T-helper 1 cell treated with Interleukin-12 subunit alpha and Interleukin-12 subunit beta and Interleukin-4 antibody, amounts not matched to agents 30 μg/mL and 1 μg/mL, for 36 hours (primary cell): ENCODE data around the gene PITPNM1.
A peak's percentile ranks its signal among the peaks of the same experiment; 100 is the strongest.
"Not testable (repeated sequence)": the region's sequence is repeated elsewhere in the genome, so short reads cannot be mapped to it uniquely, and the experiment has no call there.

Experiments used
- H3K27ac Mint-ChIP-seq: one replicate; pipeline ENCODE4 v1.8.0; 2021; ENCODE audit warnings: mild to moderate bottlenecking, mixed read lengths
- H3K27me3 Mint-ChIP-seq: one replicate; pipeline ENCODE4 v1.8.0; 2021; ENCODE audit warnings: low read depth, mixed read lengths
- H3K36me3 Mint-ChIP-seq: one replicate; pipeline ENCODE4 v1.8.0; 2021; ENCODE audit warnings: low read depth, mixed read lengths
- H3K4me1 Mint-ChIP-seq: one replicate; pipeline ENCODE4 v1.8.0; 2021; ENCODE audit warnings: low read depth, mixed read lengths
- H3K4me3 Mint-ChIP-seq: one replicate; pipeline ENCODE4 v1.8.0; 2021; ENCODE audit warnings: mild to moderate bottlenecking, moderate library complexity, mixed read lengths
- H3K9me3 Mint-ChIP-seq: one replicate; pipeline ENCODE4 v1.8.0; 2021; ENCODE audit warnings: mixed read lengths

PITPNM1 gene

DNA sequence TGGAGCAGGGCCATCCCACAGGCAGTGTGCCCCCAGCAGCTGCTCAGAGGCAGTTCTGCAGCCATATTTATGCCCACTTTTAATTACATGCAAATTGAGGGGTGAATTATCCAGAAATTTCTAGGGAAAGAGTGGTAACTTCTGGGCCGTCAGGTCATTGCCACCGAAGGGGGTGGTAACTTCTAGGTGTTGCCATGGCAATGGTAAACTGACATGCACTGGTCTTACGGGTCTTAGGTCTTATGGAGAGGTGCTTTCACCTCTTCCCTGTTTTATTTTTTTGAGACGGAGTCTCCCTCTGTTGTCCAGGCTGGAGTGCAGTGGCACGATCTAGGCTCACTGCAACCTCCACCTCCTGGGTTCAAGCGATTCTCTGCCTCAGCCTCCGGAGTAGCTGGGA, 32.3 kb downstream of the PITPNM1 start:
- Mint-ChIP-seq H3K9me3 (no peaks in the 10 kb centered on the region), H3K27me3 (peaks cover 4% of the 10 kb centered on the region), H3K4me1 (peaks cover 9% of the 10 kb centered on the region), H3K4me3 (no peak overlapping the region), H3K36me3 (no peaks in the 10 kb centered on the region), H3K27ac (no peak overlapping the region)

DNA sequence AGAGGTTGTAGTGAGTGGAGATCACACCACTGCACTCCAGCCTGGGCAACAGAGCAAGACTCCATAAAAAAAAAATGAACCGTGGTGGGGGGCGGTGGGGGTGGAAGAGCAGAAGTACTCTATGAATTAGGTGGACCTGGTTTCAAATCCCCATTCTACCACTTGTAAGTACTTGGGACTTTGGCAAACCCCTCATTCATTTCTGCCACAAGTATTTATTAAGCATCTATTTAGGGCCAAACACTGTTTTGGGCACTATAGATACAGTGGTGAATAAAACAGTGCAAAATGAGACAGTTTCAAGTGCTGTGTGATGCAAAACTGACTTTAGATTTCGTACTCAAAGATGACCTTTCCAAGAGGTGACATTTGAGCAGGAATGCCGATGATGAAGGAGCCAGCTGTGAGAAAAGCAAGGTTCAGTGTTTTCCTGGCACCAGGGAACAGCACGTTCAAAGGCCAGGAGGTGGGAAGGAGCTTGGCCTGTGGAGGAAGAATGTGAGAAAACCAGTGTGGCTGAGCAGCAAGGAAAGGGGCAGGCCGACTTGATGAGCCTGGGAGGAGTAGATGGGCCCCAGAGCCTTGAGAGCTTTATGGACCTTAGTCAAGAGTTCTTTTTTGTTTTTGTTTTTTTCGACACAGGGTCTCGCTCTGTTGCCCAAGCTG, 34.7 kb downstream of the PITPNM1 start:
- Mint-ChIP-seq H3K27ac (no peak overlapping the region), H3K9me3 (no peaks in the 10 kb centered on the region), H3K4me1 (peaks cover 20% of the 10 kb centered on the region), H3K36me3 (no peaks in the 10 kb centered on the region), H3K27me3 (peaks cover 4% of the 10 kb centered on the region), H3K4me3 (no peak overlapping the region)

- peaks cover 24% of the 10 kb centered on the region for H3K4me1 Mint-ChIP-seq
- H3K27ac Mint-ChIP-seq = peak overlapping the region; percentile 45
- peak overlapping the region; percentile 67 for H3K4me3 Mint-ChIP-seq
- no peaks in the 10 kb centered on the region for H3K36me3 Mint-ChIP-seq
- H3K9me3 Mint-ChIP-seq = no peaks in the 10 kb centered on the region
- peaks cover under 1% of the 10 kb centered on the region for H3K27me3 Mint-ChIP-seq
These were observed 35.7 kb downstream of the PITPNM1 start for GRCh38 chr11:67469508-67469811.

GRCh38 chr11:67468759-67469507, 36.2 kb downstream of the PITPNM1 start, which contains the start of gene TMEM134:
TSS of gene TMEM134 (minus strand) at chr11:67469251. CDS start at chr11:67469192, 59 bp downstream.
- H3K27ac Mint-ChIP-seq = peak within 1 kb of the TSS; percentile 57

DNA sequence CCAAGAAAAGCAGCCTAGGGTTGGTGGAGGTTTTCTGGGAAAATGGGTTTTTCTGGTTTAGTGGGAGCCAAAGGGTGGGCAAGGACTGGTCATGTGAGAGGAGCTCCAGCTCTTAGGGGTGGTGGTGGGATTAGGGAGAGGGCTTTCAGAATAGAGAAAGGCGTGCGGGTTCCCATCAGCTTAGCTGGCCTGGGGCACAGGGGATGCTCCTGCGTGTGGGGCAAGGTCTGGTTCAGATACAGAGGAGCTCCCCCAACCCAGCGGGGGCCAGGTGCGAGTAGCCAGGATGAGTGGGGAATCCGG, 36.8 kb downstream of the PITPNM1 start:
- Mint-ChIP-seq H3K4me3 (peak overlapping the region; percentile 82), H3K9me3 (no peaks in the 10 kb centered on the region), H3K36me3 (no peaks in the 10 kb centered on the region), H3K27me3 (no peaks in the 10 kb centered on the region), H3K4me1 (peaks cover 29% of the 10 kb centered on the region), H3K27ac (peak overlapping the region; percentile 57)

More at GRCh38 chr11:67468759-67469507, 36.2 kb downstream of the PITPNM1 start, which contains the start of gene TMEM134:
- peak within 1 kb of the TSS; percentile 82 for H3K4me3 Mint-ChIP-seq
- H3K4me1 Mint-ChIP-seq = peaks cover 29% of the 10 kb centered on the region
- H3K9me3 Mint-ChIP-seq = no peaks in the 10 kb centered on the region
- no peaks in the 10 kb centered on the region for H3K27me3 Mint-ChIP-seq
- H3K36me3 Mint-ChIP-seq = no peaks in the 10 kb centered on the region

DNA sequence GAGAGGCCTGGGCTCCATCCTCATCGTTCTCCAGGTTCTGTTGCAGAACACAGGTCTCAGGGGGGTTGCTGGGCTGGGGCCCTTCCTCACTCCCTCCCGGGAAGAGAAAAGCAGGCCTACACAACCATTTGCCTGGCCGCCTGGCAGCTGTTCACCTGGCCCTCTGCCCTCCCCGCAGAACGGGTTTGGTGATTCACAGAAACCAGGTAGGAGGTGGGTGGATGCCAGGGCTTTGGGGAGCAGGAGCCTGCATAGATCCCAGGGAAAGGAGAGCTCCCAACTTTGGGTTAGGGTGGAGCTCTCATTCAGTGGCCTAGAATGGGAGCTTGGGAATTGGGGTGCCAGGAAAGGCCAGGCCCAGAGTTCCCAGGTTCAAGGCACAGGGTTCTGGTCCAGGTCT, 37.1 kb downstream of the PITPNM1 start:
- Mint-ChIP-seq H3K27ac (peak overlapping the region; percentile 57), H3K4me3 (peak overlapping the region; percentile 82), H3K9me3 (no peaks in the 10 kb centered on the region), H3K4me1 (peaks cover 29% of the 10 kb centered on the region), H3K36me3 (no peaks in the 10 kb centered on the region), H3K27me3 (no peaks in the 10 kb centered on the region)

DNA sequence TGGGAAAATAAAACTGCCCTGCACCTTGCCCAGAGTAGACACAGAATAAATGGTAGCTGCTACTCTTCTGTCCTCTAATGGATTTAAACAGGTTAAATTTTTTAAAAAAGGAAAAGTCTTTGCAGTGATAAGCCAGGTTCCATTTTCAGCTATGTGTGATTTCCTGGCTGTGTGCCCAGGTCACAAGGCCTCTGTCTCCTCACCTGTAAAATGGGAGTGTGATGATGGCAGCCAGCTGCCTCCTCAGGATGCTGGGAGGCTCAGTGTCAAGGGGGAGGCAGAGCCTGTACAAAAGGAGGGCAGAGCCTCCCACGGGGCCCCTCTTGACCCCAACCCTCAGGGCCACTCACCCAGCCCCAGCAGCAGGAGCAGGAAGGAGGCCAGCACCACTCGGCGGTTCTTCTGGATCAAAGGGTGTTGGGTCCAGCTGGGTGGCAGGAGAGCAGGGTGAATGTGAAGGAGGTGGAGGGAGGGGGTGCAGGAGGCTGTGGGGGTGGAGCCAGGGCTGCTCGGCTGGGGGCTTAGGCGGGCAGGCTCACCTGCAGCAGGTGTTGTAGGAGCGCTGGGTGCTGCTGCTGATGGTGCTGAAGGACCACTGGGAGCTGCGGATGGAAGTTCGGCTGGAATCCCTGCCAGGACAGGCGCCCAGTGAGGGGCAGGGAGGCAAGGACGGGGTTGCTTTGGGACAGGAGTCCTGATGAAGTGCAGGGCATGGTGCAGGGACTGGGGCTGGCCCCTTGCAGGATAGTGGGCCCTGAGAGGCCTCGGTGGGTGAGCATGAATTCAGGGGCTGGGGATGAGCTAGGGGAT, 38.0 kb downstream of the PITPNM1 start:
- peaks cover 29% of the 10 kb centered on the region for H3K4me1 Mint-ChIP-seq
- H3K27ac Mint-ChIP-seq = peak overlapping the region; percentile 52
- H3K27me3 Mint-ChIP-seq = no peaks in the 10 kb centered on the region
- H3K9me3 Mint-ChIP-seq = no peaks in the 10 kb centered on the region
- peak overlapping the region; percentile 82 for H3K4me3 Mint-ChIP-seq
- no peaks in the 10 kb centered on the region for H3K36me3 Mint-ChIP-seq

DNA sequence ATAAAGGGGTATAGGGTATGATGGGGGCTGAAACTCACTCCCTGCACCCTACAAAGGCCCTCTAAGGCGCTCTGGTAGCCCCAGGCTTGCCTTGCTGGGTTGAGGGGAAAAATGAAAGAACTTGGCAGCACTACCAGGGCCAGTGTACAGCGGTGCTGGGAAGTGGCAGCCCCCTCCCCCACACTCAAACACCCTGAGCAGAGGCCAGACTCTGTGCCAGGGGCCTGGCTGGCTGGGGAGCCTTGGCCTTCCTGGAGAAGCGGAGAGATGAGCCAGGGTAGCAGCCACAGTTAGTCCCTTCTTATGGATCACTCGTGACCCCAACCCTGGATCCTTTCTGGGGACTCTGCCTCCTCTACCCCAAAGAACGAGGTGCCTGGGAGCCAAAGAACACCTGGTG, 38.8 kb downstream of the PITPNM1 start:
- no peaks in the 10 kb centered on the region for H3K36me3 Mint-ChIP-seq
- H3K27ac Mint-ChIP-seq = no peak overlapping the region
- peaks cover 29% of the 10 kb centered on the region for H3K4me1 Mint-ChIP-seq
- H3K9me3 Mint-ChIP-seq = no peaks in the 10 kb centered on the region
- H3K4me3 Mint-ChIP-seq = peak overlapping the region; percentile 21
- no peaks in the 10 kb centered on the region for H3K27me3 Mint-ChIP-seq

DNA sequence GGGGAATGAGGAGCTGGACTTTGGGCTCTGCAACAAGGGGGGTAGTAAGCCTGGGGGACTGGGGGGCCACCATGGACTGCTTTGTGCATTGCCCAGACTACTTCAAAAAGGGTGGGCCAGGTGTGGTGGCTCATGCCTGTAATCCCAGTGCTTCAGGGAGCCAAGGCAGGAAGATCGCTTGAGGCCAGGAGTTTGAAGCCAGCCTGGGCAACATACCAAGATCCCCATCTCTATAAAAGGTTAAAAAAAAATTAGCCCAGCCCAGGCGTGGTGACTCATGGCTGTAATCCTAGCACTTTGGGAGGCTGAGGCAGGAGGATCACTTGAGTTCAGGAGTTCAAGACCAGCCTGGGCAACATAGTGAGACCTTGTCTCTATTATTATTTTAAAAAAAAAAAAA, 39.6 kb downstream of the PITPNM1 start:
- H3K9me3 Mint-ChIP-seq, H3K27me3 Mint-ChIP-seq, H3K36me3 Mint-ChIP-seq: not testable (repeated sequence)
- Mint-ChIP-seq H3K27ac (peak overlapping the region; percentile 88), H3K4me3 (peak overlapping the region; percentile 84), H3K4me1 (peaks cover 29% of the 10 kb centered on the region)

DNA sequence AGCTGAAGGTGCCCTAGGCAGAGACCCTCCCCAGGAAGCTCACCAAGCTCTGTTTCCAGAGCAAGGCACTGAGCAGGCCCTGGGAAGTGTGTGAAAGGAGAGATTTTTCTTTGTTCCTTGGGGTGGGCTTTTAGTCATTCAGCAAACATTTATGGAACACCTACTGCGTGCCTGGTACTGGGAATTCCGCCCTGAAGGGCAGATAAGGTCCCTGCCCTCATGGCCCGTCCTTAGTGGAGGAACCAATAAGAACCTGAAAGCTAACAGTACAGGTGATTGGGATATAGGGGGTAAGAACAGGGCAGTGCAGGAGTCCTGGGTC, 40.0 kb downstream of the PITPNM1 start:
- Mint-ChIP-seq H3K27ac (peak overlapping the region; percentile 88), H3K36me3 (no peaks in the 10 kb centered on the region), H3K4me3 (peak overlapping the region; percentile 84), H3K4me1 (peaks cover 29% of the 10 kb centered on the region), H3K27me3 (peaks cover 3% of the 10 kb centered on the region), H3K9me3 (no peaks in the 10 kb centered on the region)

- Mint-ChIP-seq H3K36me3 (no peaks in the 10 kb centered on the region), H3K27ac (peak overlapping the region; percentile 88), H3K4me3 (peak overlapping the region; percentile 84), H3K9me3 (no peaks in the 10 kb centered on the region), H3K4me1 (peaks cover 29% of the 10 kb centered on the region), H3K27me3 (peaks cover 3% of the 10 kb centered on the region)
These were observed 40.6 kb downstream of the PITPNM1 start for GRCh38 chr11:67464411-67465188.

DNA sequence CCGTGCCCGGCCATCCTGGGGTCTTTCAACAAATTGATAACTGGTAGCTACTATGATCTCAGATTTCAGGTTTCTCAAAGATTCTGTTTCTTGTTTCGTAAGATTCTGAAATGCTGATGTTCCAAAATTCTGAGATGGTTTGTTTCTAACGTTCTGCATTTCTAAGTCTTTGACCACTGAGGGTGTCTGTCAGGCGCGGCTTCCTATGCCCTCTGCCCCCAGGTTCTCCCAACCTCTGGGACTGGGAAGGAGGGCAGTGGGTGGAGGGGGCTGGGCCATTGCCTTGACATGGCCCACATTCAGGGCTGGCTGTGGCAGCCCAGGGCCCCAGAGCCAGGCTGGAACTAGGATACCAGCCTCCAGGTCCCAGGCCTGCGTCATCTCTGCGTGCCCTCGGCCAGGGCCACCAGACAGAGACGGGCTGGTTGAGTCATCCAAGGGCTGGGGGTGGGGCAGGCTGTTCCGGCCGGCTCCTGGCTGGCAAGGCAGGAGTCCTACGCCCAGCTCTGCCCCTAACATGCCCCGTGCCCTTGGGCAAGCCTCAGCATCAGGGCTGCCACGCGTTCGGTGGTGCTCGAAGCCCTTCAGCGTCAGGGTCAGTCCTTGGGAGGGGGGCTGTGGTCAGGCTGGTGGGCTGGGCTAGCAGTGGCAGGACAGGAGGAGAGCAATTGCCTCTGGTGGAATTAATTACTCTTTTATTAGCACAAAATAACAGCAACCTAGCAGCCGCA, 41.3 kb downstream of the PITPNM1 start:
- Mint-ChIP-seq H3K27me3 (peaks cover 3% of the 10 kb centered on the region), H3K36me3 (no peaks in the 10 kb centered on the region), H3K27ac (peak overlapping the region; percentile 49), H3K4me1 (peaks cover 26% of the 10 kb centered on the region), H3K9me3 (no peaks in the 10 kb centered on the region), H3K4me3 (peak overlapping the region; percentile 84)

GRCh38 chr11:67463186-67463585, 42.0 kb downstream of the PITPNM1 start:
- H3K4me3 Mint-ChIP-seq = no peak overlapping the region

GRCh38 chr11:67458266-67458665, 46.9 kb downstream of the PITPNM1 start:
- Mint-ChIP-seq H3K4me3 (no peak overlapping the region), H3K4me1 (no peaks in the 10 kb centered on the region), H3K27me3 (peaks cover 3% of the 10 kb centered on the region), H3K9me3 (no peaks in the 10 kb centered on the region), H3K36me3 (no peaks in the 10 kb centered on the region), H3K27ac (no peak overlapping the region)

More at GRCh38 chr11:67463186-67463585, 42.0 kb downstream of the PITPNM1 start:
- H3K9me3 Mint-ChIP-seq = no peaks in the 10 kb centered on the region
- no peak overlapping the region for H3K27ac Mint-ChIP-seq
- H3K4me1 Mint-ChIP-seq = peaks cover 23% of the 10 kb centered on the region
- peaks cover 3% of the 10 kb centered on the region for H3K27me3 Mint-ChIP-seq
- H3K36me3 Mint-ChIP-seq = no peaks in the 10 kb centered on the region
